PC-3 (cell line): Measurements from ENCODE around the gene UBE2E1. TPM values are rescaled to one million over a fixed set of nuclear protein-coding genes. Genes with fewer than 3 reads are reported as not detected.

ENCODE experiments used
- ATAC-seq: fragments of 200-7000 bp; cut with Tn5 transposase; 2 replicates; pipeline ENCODE4 v1.9.1; 2020; ENCODE audit warnings: mild to moderate bottlenecking, moderate library complexity
- BruUV-seq: library from RNA; stranded (reverse); fragments of 400-500 nt; replicated peaks from 2 replicates; lab custom pipeline; 2021; lab: Mats Ljungman, UMichigan
- CTCF ChIA-PET: fragments of 300-600 bp; sonication (Branson Sonifier 250); formaldehyde crosslinking; loops from one replicate; lab custom pipeline; 2022; ENCODE audit warnings: antibody characterized with exemption; lab: Charles Lee
- POLR2A ChIA-PET: fragments of 300-600 bp; sonication (Branson Sonifier 250); formaldehyde crosslinking; loops from one replicate; lab custom pipeline; 2022; ENCODE audit warnings: antibody characterized with exemption; ENCODE audit not compliant: unreplicated experiment; lab: Charles Lee
- DNase-seq: peaks from one replicate; pipeline ENCODE4 v3.0.0-alpha.2; 2015
- H2AFZ ChIP-seq: fragments of 300-600 bp; sonication (generic); 2 replicates; pipeline ENCODE4 v1.6.0; 2016; ENCODE audit warnings: antibody characterized with exemption, low read length
- H3F3A ChIP-seq: fragments of 300-600 bp; sonication (generic); one replicate; pipeline ENCODE4 v1.6.0; 2017; ENCODE audit warnings: antibody characterized with exemption, low read length, control low read depth, mild to moderate bottlenecking; ENCODE audit not compliant: unreplicated experiment
- H3K27ac ChIP-seq: fragments of 300-600 bp; sonication (generic); 2 replicates; pipeline ENCODE4 v1.5.1; 2016; ENCODE audit warnings: mild to moderate bottlenecking, low read length
- H3K27me3 ChIP-seq: fragments of 300-600 bp; sonication (generic); 2 replicates; pipeline ENCODE4 v1.6.1; 2016; ENCODE audit warnings: low read length, mixed read lengths
- H3K36me3 ChIP-seq: fragments of 300-600 bp; sonication (generic); 2 replicates; pipeline ENCODE4 v1.6.1; 2016; ENCODE audit warnings: low read depth, mixed run types, low read length, mixed read lengths
- H3K4me1 ChIP-seq: fragments of 300-600 bp; sonication (generic); 2 replicates; pipeline ENCODE4 v1.5.1; 2016; ENCODE audit warnings: low read length; ENCODE audit not compliant: insufficient read depth
- H3K4me2 ChIP-seq: fragments of 300-600 bp; sonication (generic); 2 replicates; pipeline ENCODE4 v1.6.0; 2016; ENCODE audit warnings: low read length
- H3K4me3 ChIP-seq: fragments of 300-600 bp; sonication (generic); 2 replicates; pipeline ENCODE4 v1.5.1; 2016; ENCODE audit warnings: mild to moderate bottlenecking, low read length, mixed read lengths
- H3K79me2 ChIP-seq: fragments of 300-600 bp; sonication (generic); 2 replicates; pipeline ENCODE4 v1.6.1; 2017; ENCODE audit warnings: low read length, mixed read lengths
- H3K9ac ChIP-seq: fragments of 300-600 bp; sonication (generic); 2 replicates; pipeline ENCODE4 v1.6.0; 2016; ENCODE audit warnings: mild to moderate bottlenecking, low read length
- H3K9me2 ChIP-seq: fragments of 300-600 bp; sonication (generic); replicated peaks from 2 replicates; pipeline ENCODE4 v1.6.1; 2016; ENCODE audit warnings: mixed run types, low read length, mixed read lengths
- H3K9me3 ChIP-seq: fragments of 300-600 bp; sonication (generic); 2 replicates; pipeline ENCODE4 v1.6.1; 2016; ENCODE audit warnings: low read length, mixed read lengths
- H4K20me1 ChIP-seq: fragments of 300-600 bp; sonication (generic); 2 replicates; pipeline ENCODE4 v1.6.1; 2016; ENCODE audit warnings: low read length, mixed read lengths
- CTCF ChIP-seq: fragments of 300-600 bp; sonication (generic); conservative IDR thresholded peaks from 2 replicates; pipeline ENCODE4 v1.5.1; 2017; ENCODE audit warnings: antibody characterized with exemption, low read depth, mild to moderate bottlenecking, low read length
- EZH2 ChIP-seq: fragments of 300-600 bp; sonication (generic); IDR thresholded peaks from one replicate; pipeline ENCODE4 v1.6.1; 2017; ENCODE audit warnings: antibody characterized with exemption, mild to moderate bottlenecking, low read length; ENCODE audit not compliant: unreplicated experiment
- EZH2phosphoT487 ChIP-seq: fragments of 300-600 bp; sonication (generic); IDR thresholded peaks from 2 replicates; pipeline ENCODE4 v1.6.1; 2018; ENCODE audit warnings: mild to moderate bottlenecking, antibody characterized with exemption, low read length, borderline replicate concordance
- intact Hi-C: fragments of 100-400 bp; cut with micrococcal nuclease; formaldehyde crosslinking; loops from 2 replicates; pipeline ENCODE4 v1.9.0; 2023
- total RNA-seq: library from RNA; depleted of rRNA; stranded (reverse); fragments of >200 nt; gene quantifications from 2 replicates; pipeline ENCODE4 v1.2.3, GENCODE V29; 2014

The UBE2E1 gene
- total RNA-seq, 1 experiment from 2014 or later = 117 TPM

DNA sequence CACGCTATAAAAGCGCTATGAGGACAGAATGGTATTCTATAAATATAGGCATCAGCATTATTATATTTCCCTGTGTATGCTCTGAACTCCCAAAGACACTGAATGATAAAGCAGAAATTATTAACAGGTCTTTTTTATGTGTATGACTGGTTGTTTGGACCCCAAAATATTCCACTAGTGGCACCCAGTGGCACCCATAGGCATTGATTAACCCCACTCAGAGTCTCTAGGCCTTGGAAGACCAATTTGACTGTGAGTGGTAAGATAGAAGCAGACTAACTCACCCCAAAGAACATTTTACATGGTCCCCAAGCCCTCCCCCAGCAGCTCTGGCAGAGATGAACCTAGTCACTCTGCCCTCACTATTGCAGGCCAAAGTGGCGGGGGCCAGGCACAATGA, 45.4 kb upstream of the UBE2E1 start:
- Histone ChIP-seq H3K4me2 (no peak overlapping the region), H3F3A (no peaks in the 10 kb centered on the region), H3K4me3 (no peak overlapping the region), H4K20me1 (no peaks in the 10 kb centered on the region), H2AFZ (no peak overlapping the region), H3K9me3 (no peaks in the 10 kb centered on the region), H3K9ac (no peak overlapping the region), H3K9me2 (no peaks in the 10 kb centered on the region), H3K79me2 (no peaks in the 10 kb centered on the region), H3K27ac (no peak overlapping the region), H3K4me1 (no peaks in the 10 kb centered on the region), H3K27me3 (no peaks in the 10 kb centered on the region), H3K36me3 (no peaks in the 10 kb centered on the region)
- ATAC-seq (no peak), DNase-seq (peak; percentile 21)
- CTCF ChIA-PET = no interaction called here
- TF ChIP-seq EZH2 (no peak), EZH2phosphoT487 (no peak), CTCF (peak; percentile 36)
- POLR2A ChIA-PET = no interaction called here
- intact Hi-C loops = no loop called here
- no TSS peak for BruUV-seq

DNA sequence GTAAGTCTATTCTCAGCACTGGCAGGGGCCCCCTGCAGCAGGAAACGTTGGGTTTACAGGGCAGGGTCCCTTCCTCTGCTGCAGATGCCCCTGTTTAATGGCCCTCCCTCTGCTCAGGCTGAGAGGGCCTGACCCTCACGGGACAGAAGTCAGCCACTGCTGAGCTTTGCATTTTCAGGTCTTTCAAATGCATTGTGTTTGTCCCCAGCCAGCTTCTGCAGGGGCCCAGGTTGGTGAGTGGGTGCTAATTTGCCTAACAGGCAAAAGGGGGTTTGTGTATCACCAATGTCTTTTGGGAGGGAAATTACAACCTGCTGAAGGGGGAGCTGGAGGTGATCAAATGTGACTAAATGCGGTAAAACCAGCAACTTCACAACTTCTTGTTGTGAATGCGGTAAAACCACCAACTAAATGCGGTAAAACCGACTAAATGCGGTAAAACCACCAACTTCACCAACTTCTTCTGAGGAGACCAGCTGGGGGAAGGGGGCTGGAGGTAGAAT, 44.8 kb upstream of the UBE2E1 start:
- Histone ChIP-seq H3K36me3 (no peaks in the 10 kb centered on the region), H3K27ac (no peak overlapping the region), H3K9me2 (no peaks in the 10 kb centered on the region), H3K9me3 (no peaks in the 10 kb centered on the region), H3K4me1 (no peaks in the 10 kb centered on the region), H3K9ac (no peak overlapping the region), H3K4me2 (no peak overlapping the region), H4K20me1 (no peaks in the 10 kb centered on the region), H2AFZ (peak overlapping the region; percentile 31; the same call in 1 of the 2 replicates), H3K4me3 (no peak overlapping the region), H3F3A (no peaks in the 10 kb centered on the region), H3K79me2 (no peaks in the 10 kb centered on the region), H3K27me3 (no peaks in the 10 kb centered on the region)
- POLR2A ChIA-PET = no interaction called here
- no TSS peak for BruUV-seq
- CTCF ChIA-PET = interaction anchor here (0.6 to 1.1 kb wide), 3 partner anchors 17 to 21 kb away, joined by 3 to 4 read pairs (median 3); no protein-coding TSS in a partner anchor
- intact Hi-C loops = no loop called here
- ATAC-seq (no peak), DNase-seq (no peak)
- TF ChIP-seq EZH2phosphoT487 = no peak
- TF ChIP-seq CTCF = no peak
- TF ChIP-seq EZH2 = no peak

- H3K4me3 ChIP-seq = no peak overlapping the region
- no peaks in the 10 kb centered on the region for H3K79me2 ChIP-seq
- no peaks in the 10 kb centered on the region for H3K4me1 ChIP-seq
- DNase-seq (peak; percentile 71), ATAC-seq (peak; percentile 88)
- no peak overlapping the region for H3K4me2 ChIP-seq
- peak overlapping the region; percentile 31; the same call in 1 of the 2 replicates for H2AFZ ChIP-seq
- no peaks in the 10 kb centered on the region for H3K27me3 ChIP-seq
- peak; percentile 78 for TF ChIP-seq CTCF
- TF ChIP-seq EZH2 = no peak
- TF ChIP-seq EZH2phosphoT487 = no peak
- H3K36me3 ChIP-seq = no peaks in the 10 kb centered on the region
- no peak overlapping the region for H3K9ac ChIP-seq
- no TSS peak for BruUV-seq
- H3K9me3 ChIP-seq = no peaks in the 10 kb centered on the region
- no peaks in the 10 kb centered on the region for H3K9me2 ChIP-seq
- H4K20me1 ChIP-seq = no peaks in the 10 kb centered on the region
- H3F3A ChIP-seq = no peaks in the 10 kb centered on the region
- ChIA-PET POLR2A (no interaction called here), CTCF (interaction anchor here (0.6 to 1.1 kb wide), 3 partner anchors 18 to 22 kb away, joined by 3 to 4 read pairs (median 3); no protein-coding TSS in a partner anchor)
- intact Hi-C loops = no loop called here
- H3K27ac ChIP-seq = no peak overlapping the region
These were observed 44.3 kb upstream of the UBE2E1 start for GRCh38 chr3:23761440-23761896.
